ENCODE data around the gene CBLC. TPM values are rescaled to one million over a fixed set of nuclear protein-coding genes. Genes with fewer than 3 reads are reported as not detected.

The CBLC gene
- total and polyA plus RNA-seq, 10 of the 15 experiments (the other 5 are each of a cell fraction or from before 2014, with no cell fraction given) = not detected

DNA sequence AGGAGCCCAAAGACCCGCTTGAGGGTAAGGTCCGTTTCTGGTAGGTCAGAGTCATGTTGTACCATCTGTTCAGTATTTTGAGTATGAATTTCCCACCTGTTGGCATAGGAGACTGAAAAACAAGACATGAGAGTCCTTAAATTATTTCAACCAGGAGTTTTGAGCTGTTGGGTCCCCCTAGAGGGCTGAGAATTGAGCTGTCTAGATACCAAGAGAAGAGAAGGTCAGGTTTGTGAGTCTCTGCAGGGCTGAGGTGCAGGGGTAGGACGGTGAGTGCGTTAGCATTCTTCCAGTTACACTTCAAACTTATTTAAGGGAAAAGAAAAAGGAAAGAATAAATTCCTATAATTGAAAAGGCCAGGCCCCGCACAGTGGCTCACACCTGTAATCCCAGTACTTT lies 5.0 kb downstream of the CBLC start:
- TF ChIP-seq MTA3 (IDR thresholded peaks at IDR 0.05; ENCODE audit: borderline replicate concordance, low read length) (no peak), GABPA (IDR thresholded peaks at IDR 0.05; ENCODE audit: low read depth) (no peak), RFX5 (IDR thresholded peaks at IDR 0.05; ENCODE audit: low read depth, low read length) (no peak), SIN3A (IDR thresholded peaks at IDR 0.05; ENCODE audit: low read depth, low read length) (no peak), JUNB (IDR thresholded peaks at IDR 0.05) (no peak), SMARCA5 (IDR thresholded peaks at IDR 0.05) (no peak), ZNF274 (IDR thresholded peaks at IDR 0.05; ENCODE audit: insufficient read depth, insufficient read length) (no peak), NFYA (IDR thresholded peaks at IDR 0.05; ENCODE audit: borderline replicate concordance, low read depth, low read length) (no peak), YBX1 (IDR thresholded peaks at IDR 0.05) (no peak), RELA (IDR thresholded peaks at IDR 0.05; ENCODE audit: borderline replicate concordance, partially characterized antibody) (no peak), TAF1 (IDR thresholded peaks at IDR 0.05; ENCODE audit: borderline replicate concordance, low read depth, low read length) (no peak)
- TF ChIP-seq, protein P1, sequence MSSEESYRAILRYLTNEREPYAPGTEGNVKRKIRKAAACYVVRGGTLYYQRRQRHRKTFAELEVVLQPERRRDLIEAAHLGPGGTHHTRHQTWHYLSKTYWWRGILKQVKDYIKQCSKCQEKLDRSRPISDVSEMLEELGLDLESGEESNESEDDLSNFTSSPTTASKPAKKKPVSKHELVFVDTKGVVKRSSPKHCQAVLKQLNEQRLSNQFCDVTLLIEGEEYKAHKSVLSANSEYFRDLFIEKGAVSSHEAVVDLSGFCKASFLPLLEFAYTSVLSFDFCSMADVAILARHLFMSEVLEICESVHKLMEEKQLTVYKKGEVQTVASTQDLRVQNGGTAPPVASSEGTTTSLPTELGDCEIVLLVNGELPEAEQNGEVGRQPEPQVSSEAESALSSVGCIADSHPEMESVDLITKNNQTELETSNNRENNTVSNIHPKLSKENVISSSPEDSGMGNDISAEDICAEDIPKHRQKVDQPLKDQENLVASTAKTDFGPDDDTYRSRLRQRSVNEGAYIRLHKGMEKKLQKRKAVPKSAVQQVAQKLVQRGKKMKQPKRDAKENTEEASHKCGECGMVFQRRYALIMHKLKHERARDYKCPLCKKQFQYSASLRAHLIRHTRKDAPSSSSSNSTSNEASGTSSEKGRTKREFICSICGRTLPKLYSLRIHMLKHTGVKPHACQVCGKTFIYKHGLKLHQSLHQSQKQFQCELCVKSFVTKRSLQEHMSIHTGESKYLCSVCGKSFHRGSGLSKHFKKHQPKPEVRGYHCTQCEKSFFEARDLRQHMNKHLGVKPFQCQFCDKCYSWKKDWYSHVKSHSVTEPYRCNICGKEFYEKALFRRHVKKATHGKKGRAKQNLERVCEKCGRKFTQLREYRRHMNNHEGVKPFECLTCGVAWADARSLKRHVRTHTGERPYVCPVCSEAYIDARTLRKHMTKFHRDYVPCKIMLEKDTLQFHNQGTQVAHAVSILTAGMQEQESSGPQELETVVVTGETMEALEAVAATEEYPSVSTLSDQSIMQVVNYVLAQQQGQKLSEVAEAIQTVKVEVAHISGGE (CRISPR knock-in tag; IDR thresholded peaks at IDR 0.05) = no peak
- intact Hi-C loops (cut with micrococcal nuclease; ENCODE audit: unreplicated experiment) (no loop called here), in situ Hi-C loops (cut with MboI) (no loop called here)
- Histone ChIP-seq H3K27ac (ENCODE audit: control insufficient read depth, insufficient read depth) (no peak overlapping the region), H2AFZ (ENCODE audit: control insufficient read depth, low read depth, low read length) (no peak overlapping the region), H3K4me1 (ENCODE audit: control insufficient read depth, insufficient read depth, low read length) (no peaks in the 10 kb centered on the region; the same call in 1 of the 2 replicates), H4K20me1 (ENCODE audit: control insufficient read depth, insufficient read depth) (no peaks in the 10 kb centered on the region; the same call in 1 of the 2 replicates), H3K9ac (ENCODE audit: control insufficient read depth, insufficient read depth, low read length) (no peak overlapping the region), H3K27me3 (replicated peaks in 1 of 2; ENCODE audit: control insufficient read depth in 2 of 2, insufficient read depth in 2 of 2, low read length in 1 of 2) (no peaks in the 10 kb centered on the region), H3K4me2 (ENCODE audit: control insufficient read depth, insufficient read depth) (no peak overlapping the region), H3K9me3 (replicated peaks; ENCODE audit: control insufficient read depth, insufficient read depth, low read length) (no peaks in the 10 kb centered on the region), H3K4me3 (no peak overlapping the region), H3K36me3 (ENCODE audit: control insufficient read depth in 2 of 2, insufficient read depth in 2 of 2, low read length in 1 of 2) (no peaks in the 10 kb centered on the region), H3K79me2 (ENCODE audit: control insufficient read depth, insufficient read depth, low read length) (no peaks in the 10 kb centered on the region)
- FAIRE-seq = no peak
- DNase-seq (ENCODE audit: low read depth, low spot score) = no peak
- ChIA-PET RAD21 (ENCODE audit: unreplicated experiment) (interaction anchor here (1.7 to 2.5 kb wide), 2 partner anchors 60 to 127 kb away, joined by 6 to 8 read pairs; no protein-coding TSS in a partner anchor), POLR2A (no interaction called here), SMC1A (ENCODE audit: uncharacterized antibody, unreplicated experiment) (interaction anchor here (0.5 to 3.6 kb wide), 4 partner anchors 9 to 59 kb away, joined by 3 to 23 read pairs (median 10); no protein-coding TSS in a partner anchor), CTCF (interaction anchor here (1.1 to 4.9 kb wide), 10 partner anchors 10 to 206 kb away, joined by 3 to 40 read pairs (median 13); partner anchors contain the start of gene NECTIN2)
- 44% methylated on average over 5 of the region's 5 CpGs for WGBS (ENCODE audit: insufficient coverage, insufficient replicate concordance, low lambda C conversion rate, missing lambda C conversion rate)
- no TSS peak for BruUV-seq (replicated peaks)
- no peak for ATAC-seq

Measured in GM12878 (cell line).